Mammary epithelial cell (primary cell): ENCODE data around the gene TRMT5.

Source experiments
- CTCF ChIP-seq, 2 donors: IDR thresholded peaks in 1 of 2; conservative IDR thresholded peaks in 1 of 2; 2 replicates each; pipeline ENCODE4 v1.5.1; 2011 to 2012; ENCODE audit warnings: inconsistent platforms in 2 of 2, low read length in 2 of 2, mild to moderate bottlenecking in 2 of 2, control low read depth in 1 of 2, low read depth in 1 of 2; ENCODE audit not compliant: insufficient read depth in 1 of 2; ENCODE audit errors: extremely low read depth in 1 of 2
- EZH2 ChIP-seq: IDR thresholded peaks from 2 replicates; pipeline ENCODE4 v1.6.1; 2012; ENCODE audit warnings: low read length, inconsistent platforms, borderline replicate concordance

- no peak for TF ChIP-seq CTCF (conservative IDR thresholded peaks at IDR 0.05 in 1 of 2, IDR thresholded peaks at IDR 0.05 in 1 of 2; ENCODE audit: extremely low read depth in 1 of 2, insufficient read depth in 1 of 2, low read depth in 1 of 2, low read length in 2 of 2)
- TF ChIP-seq EZH2, result no peak
Measured at GRCh38 chr14:60956202-60956601, 24.7 kb downstream of the TRMT5 start.
